ENCODE measurements around the gene TTC5. TPM values are rescaled to one million over a fixed set of nuclear protein-coding genes. Genes with fewer than 3 reads are reported as not detected.

The TTC5 gene
- total and polyA plus RNA-seq, 2 donors (not counting 3 experiments of a cell fraction or from before 2014, with no cell fraction given), result 10.9 to 22.9 TPM

- Histone ChIP-seq H3K9me3 (replicated peaks; ENCODE audit: control insufficient read depth, insufficient read depth, low read length) (no peaks in the 10 kb centered on the region), H3K27ac (ENCODE audit: insufficient read depth, low read depth, low read length) (peak overlapping the region; percentile 71), H3K9me1 (replicated peaks; ENCODE audit: control insufficient read depth, extremely low read depth, insufficient read depth, low read length) (no peaks in the 10 kb centered on the region), H3K4me1 (ENCODE audit: control insufficient read depth, extremely low read depth, insufficient read depth, low read length) (peaks cover 22% of the 10 kb centered on the region), H3K4me2 (ENCODE audit: insufficient read depth, low read length) (peak overlapping the region; percentile 68), H3K36me3 (ENCODE audit: control insufficient read depth in 2 of 2, extremely low read depth in 1 of 2, insufficient read depth in 2 of 2, low read length in 2 of 2) (peaks cover 0 to 9% of the 10 kb centered on the region in 2 experiments), H3K79me2 (ENCODE audit: control insufficient read depth, insufficient read depth, low read length) (peaks cover 52% of the 10 kb centered on the region), H3K27me3 (ENCODE audit: control insufficient read depth in 2 of 2, insufficient read depth in 2 of 2, low read length in 2 of 2) (no peaks in the 10 kb centered on the region), H3K4me3 (replicated peaks in 1 of 3; ENCODE audit: insufficient read depth in 1 of 3, low read depth in 1 of 3, low read length in 3 of 3) (peak overlapping the region; percentile 48 to 93 (median 65)), H4K20me1 (replicated peaks; ENCODE audit: control insufficient read depth, extremely low read depth, insufficient read depth, low read length) (no peaks in the 10 kb centered on the region), H3K9ac (replicated peaks; ENCODE audit: extremely low read depth, insufficient read depth, low read length) (peak overlapping the region; percentile 83), H2AFZ (ENCODE audit: low read depth, low read length) (peak overlapping the region; percentile 66)
- FAIRE-seq (peak; percentile 26), DNase-seq (ENCODE audit: low read depth, low spot score) (no peak)
- intact Hi-C loops (cut with micrococcal nuclease), result loop anchor here (2.0 kb wide), 3 partner anchors 80 to 352 kb away; partner anchors contain the start of genes APEX1, OSGEP, RNASE4 and TEP1
- TF ChIP-seq POLR2AphosphoS5 (IDR thresholded peaks at IDR 0.05; ENCODE audit: insufficient read depth, low read depth, low read length) (no peak), JUN (IDR thresholded peaks at IDR 0.05; ENCODE audit: borderline replicate concordance, insufficient read depth, insufficient read length, low read depth) (no peak), CTCF (IDR thresholded peaks at IDR 0.05; ENCODE audit: extremely low read depth in 1 of 2, insufficient read depth in 1 of 2, low read depth in 1 of 2, low read length in 2 of 2) (no peak), EZH2 (IDR thresholded peaks at IDR 0.05; ENCODE audit: borderline replicate concordance, low read depth, low read length, severe bottlenecking) (no peak), GATA2 (IDR thresholded peaks at IDR 0.05; ENCODE audit: insufficient read depth, insufficient read length, low read depth, low read length) (no peak), MAX (IDR thresholded peaks at IDR 0.05; ENCODE audit: insufficient read depth, insufficient read length) (no peak), MYC (IDR thresholded peaks at IDR 0.05; ENCODE audit: low read depth, low read length) (no peak), FOS (IDR thresholded peaks at IDR 0.05; ENCODE audit: borderline replicate concordance, insufficient read depth, low read length) (no peak), POLR2A (IDR thresholded peaks at IDR 0.05; ENCODE audit: low read depth, low read length) (no peak)
- POLR2A ChIA-PET, result interaction anchor here (1.4 to 2.2 kb wide), 2 partner anchors 10 to 137 kb away, joined by 3 to 30 read pairs; partner anchors contain the start of gene PARP2
- CTCF ChIA-PET, result interaction anchor here (0.7 to 2.2 kb wide), 7 partner anchors 10 to 281 kb away, joined by 3 to 25 read pairs (median 4); partner anchors contain the start of gene PARP2
- BruUV-seq (replicated peaks), result no TSS peak
- dilution Hi-C loops (cut with MboI; ENCODE audit: extremely low pct_ligation_motif_present, low sequenced_read_pairs), result no loop called here
Observed at GRCh38 chr14:20332431-20332787, 26.7 kb upstream of the TTC5 start.

Measured in endothelial cell of umbilical vein (primary cell).